HEK293 (cell line): ENCODE data around the gene RGS6.

ENCODE experiments used
- CTCF ChIA-PET: fragments of 350-600 bp; formaldehyde crosslinking; extraction: SDS; loops from one replicate; lab custom pipeline; 2021; ENCODE audit warnings: antibody characterized with exemption; lab: Yijun Ruan, JAX
- POLR2A ChIA-PET: fragments of 300-600 bp; formaldehyde crosslinking; extraction: SDS; loops from one replicate; lab custom pipeline; 2020; ENCODE audit warnings: antibody characterized with exemption, inconsistent platforms; lab: Yijun Ruan, JAX
- H3K27ac ChIP-seq: fragments of 200-500 bp; sonication (Bioruptor generic); 2 replicates; pipeline ENCODE4 v1.5.1; 2014; ENCODE audit warnings: low read depth, low read length, control low read depth, inconsistent platforms; ENCODE audit errors: extremely low read depth
- H3K36me3 ChIP-seq, 2 experiments: fragments of 200-500 bp in 1 of 2; sonication (Bioruptor generic) in 1 of 2; 1 replicate in 1 of 2; 2 replicates in 1 of 2; pipeline ENCODE4 v1.5.1; 2014 to 2017; ENCODE audit warnings: inconsistent platforms in 2 of 2, low read length in 2 of 2; ENCODE audit not compliant: control insufficient read depth in 2 of 2, insufficient read depth in 1 of 2
- H3K4me1 ChIP-seq: fragments of 200-500 bp; sonication (Bioruptor generic); 2 replicates; pipeline ENCODE4 v1.5.1; 2014; ENCODE audit warnings: mild to moderate bottlenecking, low read length, inconsistent platforms; ENCODE audit not compliant: control insufficient read depth, insufficient read depth
- H3K4me3 ChIP-seq: 2 replicates; pipeline ENCODE4 v1.5.1; 2011; ENCODE audit warnings: low read depth, mild to moderate bottlenecking, control low read depth, low read length, moderate library complexity
- H3K9me3 ChIP-seq: fragments of 200-500 bp; sonication (Bioruptor generic); 2 replicates; pipeline ENCODE4 v1.5.1; 2014; ENCODE audit warnings: low read depth, low read length, inconsistent platforms; ENCODE audit not compliant: control insufficient read depth, insufficient read depth
- GLI2 ChIP-seq: fragments of 450-650 bp; formaldehyde crosslinking; IDR thresholded peaks from 2 replicates; pipeline ENCODE4; 2017; ENCODE audit warnings: missing biosample characterization, missing genetic modification characterization, low read depth, borderline replicate concordance
- HOXD13 ChIP-seq: sonication (generic); formaldehyde crosslinking; IDR thresholded peaks from 2 replicates; pipeline ENCODE4 v1.8.0; 2022; ENCODE audit warnings: missing genetic modification reagents, borderline replicate concordance
- KLF10 ChIP-seq: fragments of 450-650 bp; IDR thresholded peaks from 2 replicates; pipeline ENCODE4 v1.5.1; 2018; ENCODE audit warnings: missing biosample characterization, mild to moderate bottlenecking, missing genetic modification characterization
- REPIN1 ChIP-seq: fragments of 450-650 bp; formaldehyde crosslinking; IDR thresholded peaks from 2 replicates; pipeline ENCODE4 v1.5.1; 2017; ENCODE audit warnings: missing biosample characterization, missing genetic modification characterization, low read depth
- SALL2 ChIP-seq: fragments of 450-650 bp; formaldehyde crosslinking; IDR thresholded peaks from 2 replicates; pipeline ENCODE4 v1.5.0; 2017; ENCODE audit warnings: missing biosample characterization, mild to moderate bottlenecking, missing genetic modification characterization, borderline replicate concordance
- TRIM28 ChIP-seq: IDR thresholded peaks from 2 replicates; pipeline ENCODE4 v1.6.1; 2011; ENCODE audit warnings: low read length, control low read depth, borderline replicate concordance
- WT1 ChIP-seq: fragments of 450-650 bp; formaldehyde crosslinking; IDR thresholded peaks from 2 replicates; pipeline ENCODE4 v1.5.1; 2016; ENCODE audit warnings: missing biosample characterization, missing genetic modification characterization
- ZBTB17 ChIP-seq: fragments of 450-650 bp; formaldehyde crosslinking; IDR thresholded peaks from 2 replicates; pipeline ENCODE4 v1.5.1; 2016; ENCODE audit warnings: missing biosample characterization, missing genetic modification characterization
- ZEB2 ChIP-seq: fragments of 450-650 bp; formaldehyde crosslinking; IDR thresholded peaks from 2 replicates; pipeline ENCODE4 v1.5.1; 2016; ENCODE audit warnings: missing biosample characterization, missing genetic modification characterization
- ZNF114 ChIP-seq: fragments of 450-650 bp; formaldehyde crosslinking; IDR thresholded peaks from 2 replicates; pipeline ENCODE4 v1.5.0; 2017; ENCODE audit warnings: missing biosample characterization, missing genetic modification characterization
- ZNF146 ChIP-seq: fragments of 450-650 bp; formaldehyde crosslinking; IDR thresholded peaks from 2 replicates; pipeline ENCODE4 v1.5.1; 2016; ENCODE audit warnings: missing biosample characterization, missing genetic modification characterization
- ZNF214 ChIP-seq: fragments of 450-650 bp; formaldehyde crosslinking; IDR thresholded peaks from 2 replicates; pipeline ENCODE4 v1.5.1; 2017; ENCODE audit warnings: missing biosample characterization, mild to moderate bottlenecking, missing genetic modification characterization, borderline replicate concordance
- ZNF248 ChIP-seq: fragments of 450-650 bp; formaldehyde crosslinking; IDR thresholded peaks from 2 replicates; pipeline ENCODE4 v1.5.1; 2017; ENCODE audit warnings: missing biosample characterization, missing genetic modification characterization
- ZNF37A ChIP-seq: fragments of 450-650 bp; IDR thresholded peaks from 2 replicates; pipeline ENCODE4 v1.5.1; 2018; ENCODE audit warnings: missing biosample characterization, missing genetic modification characterization
- ZNF514 ChIP-seq: fragments of 450-650 bp; formaldehyde crosslinking; IDR thresholded peaks from 2 replicates; pipeline ENCODE4 v1.5.1; 2016; ENCODE audit warnings: missing biosample characterization, missing genetic modification characterization
- ZNF585B ChIP-seq: fragments of 450-650 bp; formaldehyde crosslinking; IDR thresholded peaks from 2 replicates; pipeline ENCODE4 v1.5.1; 2016; ENCODE audit warnings: missing biosample characterization, missing genetic modification characterization
- ZNF596 ChIP-seq: fragments of 450-650 bp; IDR thresholded peaks from 2 replicates; pipeline ENCODE4 v1.5.0; 2018; ENCODE audit warnings: missing biosample characterization, mild to moderate bottlenecking, missing genetic modification characterization, moderate library complexity
- ZNF629 ChIP-seq: fragments of 450-650 bp; formaldehyde crosslinking; IDR thresholded peaks from 2 replicates; pipeline ENCODE4 v1.5.1; 2017; ENCODE audit warnings: missing biosample characterization, missing genetic modification characterization
- ZNF670 ChIP-seq: fragments of 450-650 bp; formaldehyde crosslinking; IDR thresholded peaks from 2 replicates; pipeline ENCODE4 v1.5.1; 2016; ENCODE audit warnings: missing biosample characterization, missing genetic modification characterization, low read depth
- ZNF768 ChIP-seq: fragments of 450-650 bp; formaldehyde crosslinking; IDR thresholded peaks from 2 replicates; pipeline ENCODE4 v1.5.1; 2018; ENCODE audit warnings: missing biosample characterization, mild to moderate bottlenecking, missing genetic modification characterization
- ZNF830 ChIP-seq: fragments of 450-650 bp; IDR thresholded peaks from 2 replicates; pipeline ENCODE4 v1.5.0; 2018; ENCODE audit warnings: missing biosample characterization, missing genetic modification characterization, low read depth, mild to moderate bottlenecking, moderate library complexity
- ZNF837 ChIP-seq: fragments of 450-650 bp; formaldehyde crosslinking; IDR thresholded peaks from 2 replicates; pipeline ENCODE4 v1.5.1; 2016; ENCODE audit warnings: missing biosample characterization, missing genetic modification characterization
- ZNF843 ChIP-seq: fragments of 450-650 bp; formaldehyde crosslinking; IDR thresholded peaks from 2 replicates; pipeline ENCODE4 v1.5.1; 2016; ENCODE audit warnings: missing biosample characterization, missing genetic modification characterization
- TF ChIP-seq, protein P1 (sequence below): fragments of 450-650 bp; formaldehyde crosslinking; IDR thresholded peaks from 2 replicates; pipeline ENCODE4 v1.5.1; 2017; ENCODE audit warnings: missing biosample characterization, missing genetic modification characterization
- TF ChIP-seq, protein P2 (sequence below): fragments of 450-650 bp; formaldehyde crosslinking; IDR thresholded peaks from 2 replicates; pipeline ENCODE4 v1.5.1; 2017; ENCODE audit warnings: missing biosample characterization, missing genetic modification characterization
- TF ChIP-seq, protein P3 (sequence below): fragments of 450-650 bp; formaldehyde crosslinking; IDR thresholded peaks from 2 replicates; pipeline ENCODE4 v1.5.1; 2017; ENCODE audit warnings: missing biosample characterization, missing genetic modification characterization
- TF ChIP-seq, protein P4 (sequence below): fragments of 450-650 bp; formaldehyde crosslinking; IDR thresholded peaks from 2 replicates; pipeline ENCODE4 v1.5.1; 2016; ENCODE audit warnings: missing biosample characterization, missing genetic modification characterization
- TF ChIP-seq, protein P5 (sequence below): fragments of 450-650 bp; formaldehyde crosslinking; IDR thresholded peaks from 2 replicates; pipeline ENCODE4; 2016; ENCODE audit warnings: missing biosample characterization, missing genetic modification characterization

RGS6 gene

DNA sequence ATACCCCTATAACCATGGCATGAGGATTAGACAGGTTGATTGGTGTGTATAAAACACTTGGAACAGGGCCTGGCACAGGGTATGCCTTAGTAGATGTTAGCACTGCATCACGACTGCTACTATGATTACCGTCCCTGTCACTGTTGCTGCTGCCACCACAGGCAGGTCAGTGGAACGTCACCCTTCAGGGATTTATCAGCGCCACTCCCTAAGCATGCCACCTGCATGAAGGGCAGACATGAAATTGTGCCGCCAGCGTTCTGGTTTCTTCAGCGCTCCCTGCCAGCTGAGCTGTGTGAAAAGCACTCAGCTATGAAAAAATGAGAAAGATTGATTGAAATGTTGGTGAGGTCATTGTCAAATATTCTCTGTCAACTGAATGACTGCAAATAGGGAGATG lies 484.7 kb downstream of the RGS6 start:
- Histone ChIP-seq H3K9me3 (no peaks in the 10 kb centered on the region), H3K4me3 (no peak overlapping the region), H3K27ac (no peak overlapping the region), H3K36me3 (no peaks in the 10 kb centered on the region), H3K4me1 (no peaks in the 10 kb centered on the region)
- TF ChIP-seq WT1 (tag by site-specific recombination) = no peak
- TF ChIP-seq ZNF596 (tag by site-specific recombination) = no peak
- TF ChIP-seq ZNF146 (tag by site-specific recombination) = no peak
- TF ChIP-seq ZNF114 (tag by site-specific recombination) = no peak
- no peak for TF ChIP-seq ZNF768 (tag by site-specific recombination)
- no peak for TF ChIP-seq ZNF843 (tag by site-specific recombination)
- TF ChIP-seq, protein P1, sequence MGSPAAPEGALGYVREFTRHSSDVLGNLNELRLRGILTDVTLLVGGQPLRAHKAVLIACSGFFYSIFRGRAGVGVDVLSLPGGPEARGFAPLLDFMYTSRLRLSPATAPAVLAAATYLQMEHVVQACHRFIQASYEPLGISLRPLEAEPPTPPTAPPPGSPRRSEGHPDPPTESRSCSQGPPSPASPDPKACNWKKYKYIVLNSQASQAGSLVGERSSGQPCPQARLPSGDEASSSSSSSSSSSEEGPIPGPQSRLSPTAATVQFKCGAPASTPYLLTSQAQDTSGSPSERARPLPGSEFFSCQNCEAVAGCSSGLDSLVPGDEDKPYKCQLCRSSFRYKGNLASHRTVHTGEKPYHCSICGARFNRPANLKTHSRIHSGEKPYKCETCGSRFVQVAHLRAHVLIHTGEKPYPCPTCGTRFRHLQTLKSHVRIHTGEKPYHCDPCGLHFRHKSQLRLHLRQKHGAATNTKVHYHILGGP (tag by site-specific recombination) = no peak
- POLR2A ChIA-PET = no interaction called here
- CTCF ChIA-PET = interaction anchor here (1.4 kb wide), 1 partner anchor 393 kb away, joined by 3 read pairs; no protein-coding TSS in a partner anchor

DNA sequence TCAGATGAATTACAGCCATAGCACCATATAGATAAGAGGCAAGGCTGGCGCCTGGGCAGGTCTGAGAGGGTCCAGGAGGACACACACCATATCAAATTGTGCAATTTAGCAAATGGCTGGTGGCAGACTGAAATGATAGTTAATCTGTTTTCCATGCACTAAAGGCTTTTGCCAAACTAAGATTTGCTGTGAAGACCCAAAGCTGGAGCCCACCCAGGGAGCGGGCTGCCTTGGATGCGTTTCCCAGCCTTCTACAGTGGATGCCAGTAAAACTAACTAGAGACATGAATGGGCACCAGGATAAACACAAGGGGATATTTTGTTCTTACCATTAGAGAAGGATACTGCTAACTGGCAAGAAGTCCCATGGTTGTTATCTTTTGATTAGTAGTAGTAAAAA lies 486.6 kb downstream of the RGS6 start:
- no peak overlapping the region for H3K4me3 ChIP-seq
- no peaks in the 10 kb centered on the region for H3K36me3 ChIP-seq
- H3K27ac ChIP-seq = no peak overlapping the region
- ChIA-PET CTCF (interaction anchor here (0.6 to 0.8 kb wide), 5 partner anchors 15 to 312 kb away, joined by 3 read pairs; no protein-coding TSS in a partner anchor), POLR2A (no interaction called here)
- TF ChIP-seq ZBTB17 (tag by site-specific recombination) (no peak), ZNF514 (tag by site-specific recombination) (no peak), ZEB2 (tag by site-specific recombination) (no peak), ZNF629 (tag by site-specific recombination) (no peak), ZNF37A (tag by site-specific recombination) (no peak), ZNF214 (no peak), TRIM28 (0 out of 2 replicates have a peak, but pooled peaks have one; percentile 36)
- TF ChIP-seq, protein P2, sequence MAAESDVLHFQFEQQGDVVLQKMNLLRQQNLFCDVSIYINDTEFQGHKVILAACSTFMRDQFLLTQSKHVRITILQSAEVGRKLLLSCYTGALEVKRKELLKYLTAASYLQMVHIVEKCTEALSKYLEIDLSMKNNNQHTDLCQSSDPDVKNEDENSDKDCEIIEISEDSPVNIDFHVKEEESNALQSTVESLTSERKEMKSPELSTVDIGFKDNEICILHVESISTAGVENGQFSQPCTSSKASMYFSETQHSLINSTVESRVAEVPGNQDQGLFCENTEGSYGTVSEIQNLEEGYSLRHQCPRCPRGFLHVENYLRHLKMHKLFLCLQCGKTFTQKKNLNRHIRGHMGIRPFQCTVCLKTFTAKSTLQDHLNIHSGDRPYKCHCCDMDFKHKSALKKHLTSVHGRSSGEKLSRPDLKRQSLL = no peak
- no peaks in the 10 kb centered on the region for H3K9me3 ChIP-seq
- no peaks in the 10 kb centered on the region for H3K4me1 ChIP-seq

DNA sequence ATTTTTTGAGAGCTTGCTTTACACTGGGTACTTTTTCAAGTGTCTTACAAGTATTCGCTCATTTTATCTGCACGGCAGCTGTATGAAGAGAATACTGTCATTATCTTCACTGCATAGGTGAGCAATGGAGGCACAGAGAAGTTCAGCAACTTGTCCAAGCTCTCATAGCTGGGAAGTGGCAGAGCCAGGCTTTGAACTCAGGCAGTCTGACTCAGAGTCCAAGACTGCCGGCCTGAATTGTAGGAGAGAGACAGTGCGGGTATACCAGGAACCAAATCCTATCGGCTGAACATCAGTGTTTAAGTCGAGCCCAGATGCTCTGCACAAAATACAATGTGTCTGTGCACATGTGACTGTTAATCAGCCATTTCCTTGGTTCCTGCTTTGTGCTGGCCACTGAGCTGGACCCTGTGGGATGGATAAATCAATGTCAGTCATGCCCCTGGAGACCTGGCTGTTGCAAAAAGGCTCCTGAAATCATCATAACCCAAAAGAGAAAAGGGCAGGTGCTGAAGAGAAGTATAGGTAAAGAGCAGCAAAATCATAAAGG lies 487.1 kb downstream of the RGS6 start:
- CTCF ChIA-PET = interaction anchor here (0.6 to 0.8 kb wide), 4 partner anchors 14 to 312 kb away, joined by 3 read pairs; no protein-coding TSS in a partner anchor
- H3K36me3 ChIP-seq = no peaks in the 10 kb centered on the region
- no peaks in the 10 kb centered on the region for H3K9me3 ChIP-seq
- H3K4me1 ChIP-seq = no peaks in the 10 kb centered on the region
- H3K27ac ChIP-seq = no peak overlapping the region
- POLR2A ChIA-PET = no interaction called here
- no peak overlapping the region for H3K4me3 ChIP-seq
- TF ChIP-seq HOXD13 (no peak), ZNF248 (no peak), KLF10 (no peak), GLI2 (tag by site-specific recombination) (no peak), ZNF837 (tag by site-specific recombination) (no peak), REPIN1 (tag by site-specific recombination) (no peak), ZNF585B (tag by site-specific recombination) (no peak), ZNF670 (tag by site-specific recombination) (no peak), ZNF830 (tag by site-specific recombination) (no peak), SALL2 (tag by site-specific recombination) (no peak)
- TF ChIP-seq, protein P3, sequence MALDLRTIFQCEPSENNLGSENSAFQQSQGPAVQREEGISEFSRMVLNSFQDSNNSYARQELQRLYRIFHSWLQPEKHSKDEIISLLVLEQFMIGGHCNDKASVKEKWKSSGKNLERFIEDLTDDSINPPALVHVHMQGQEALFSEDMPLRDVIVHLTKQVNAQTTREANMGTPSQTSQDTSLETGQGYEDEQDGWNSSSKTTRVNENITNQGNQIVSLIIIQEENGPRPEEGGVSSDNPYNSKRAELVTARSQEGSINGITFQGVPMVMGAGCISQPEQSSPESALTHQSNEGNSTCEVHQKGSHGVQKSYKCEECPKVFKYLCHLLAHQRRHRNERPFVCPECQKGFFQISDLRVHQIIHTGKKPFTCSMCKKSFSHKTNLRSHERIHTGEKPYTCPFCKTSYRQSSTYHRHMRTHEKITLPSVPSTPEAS (tag by site-specific recombination) = no peak
- TF ChIP-seq, protein P4, sequence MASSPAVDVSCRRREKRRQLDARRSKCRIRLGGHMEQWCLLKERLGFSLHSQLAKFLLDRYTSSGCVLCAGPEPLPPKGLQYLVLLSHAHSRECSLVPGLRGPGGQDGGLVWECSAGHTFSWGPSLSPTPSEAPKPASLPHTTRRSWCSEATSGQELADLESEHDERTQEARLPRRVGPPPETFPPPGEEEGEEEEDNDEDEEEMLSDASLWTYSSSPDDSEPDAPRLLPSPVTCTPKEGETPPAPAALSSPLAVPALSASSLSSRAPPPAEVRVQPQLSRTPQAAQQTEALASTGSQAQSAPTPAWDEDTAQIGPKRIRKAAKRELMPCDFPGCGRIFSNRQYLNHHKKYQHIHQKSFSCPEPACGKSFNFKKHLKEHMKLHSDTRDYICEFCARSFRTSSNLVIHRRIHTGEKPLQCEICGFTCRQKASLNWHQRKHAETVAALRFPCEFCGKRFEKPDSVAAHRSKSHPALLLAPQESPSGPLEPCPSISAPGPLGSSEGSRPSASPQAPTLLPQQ (tag by site-specific recombination) = no peak
- TF ChIP-seq, protein P5, sequence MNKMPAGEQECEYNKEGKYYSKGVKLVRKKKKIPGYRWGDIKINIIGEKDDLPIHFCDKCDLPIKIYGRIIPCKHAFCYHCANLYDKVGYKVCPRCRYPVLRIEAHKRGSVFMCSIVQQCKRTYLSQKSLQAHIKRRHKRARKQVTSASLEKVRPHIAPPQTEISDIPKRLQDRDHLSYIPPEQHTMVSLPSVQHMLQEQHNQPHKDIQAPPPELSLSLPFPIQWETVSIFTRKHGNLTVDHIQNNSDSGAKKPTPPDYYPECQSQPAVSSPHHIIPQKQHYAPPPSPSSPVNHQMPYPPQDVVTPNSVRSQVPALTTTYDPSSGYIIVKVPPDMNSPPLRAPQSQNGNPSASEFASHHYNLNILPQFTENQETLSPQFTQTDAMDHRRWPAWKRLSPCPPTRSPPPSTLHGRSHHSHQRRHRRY = no peak
